ENCODE results near the gene STT3B.

The STT3B gene

GRCh38 chr3:31606453-31606852 is 73.7 kb downstream of the STT3B start:
- TF ChIP-seq CTCF (IDR thresholded peaks at IDR 0.05; ENCODE audit: control extremely low read depth, extremely low read depth, low read depth, missing control alignments): no peak
- DNase-seq (ENCODE audit: extremely low spot score): no peak
- ChIA-PET POLR2A (no interaction called here), CTCF (no interaction called here)

GRCh38 chr3:31610700-31611275 is 78.1 kb downstream of the STT3B start:
- CTCF ChIA-PET: no interaction called here
- DNase-seq (ENCODE audit: extremely low spot score): no peak
- POLR2A ChIA-PET: no interaction called here
- peak; percentile 13 for TF ChIP-seq CTCF (IDR thresholded peaks at IDR 0.05; ENCODE audit: control extremely low read depth, extremely low read depth, low read depth, missing control alignments)

GRCh38 chr3:31613177-31613576 is 80.5 kb downstream of the STT3B start:
- DNase-seq (ENCODE audit: extremely low spot score): no peak
- ChIA-PET POLR2A (no interaction called here), CTCF (interaction anchor here (1.2 to 1.9 kb wide), 2 partner anchors 32 to 63 kb away, joined by 3 to 7 read pairs; no protein-coding TSS in a partner anchor)
- TF ChIP-seq CTCF (IDR thresholded peaks at IDR 0.05; ENCODE audit: control extremely low read depth, extremely low read depth, low read depth, missing control alignments): no peak

GRCh38 chr3:31613654-31614053 is 80.9 kb downstream of the STT3B start:
- no peak for TF ChIP-seq CTCF (IDR thresholded peaks at IDR 0.05; ENCODE audit: control extremely low read depth, extremely low read depth, low read depth, missing control alignments)
- POLR2A ChIA-PET: no interaction called here
- no peak for DNase-seq (ENCODE audit: extremely low spot score)
- CTCF ChIA-PET: interaction anchor here (1.2 to 1.9 kb wide), 2 partner anchors 32 to 63 kb away, joined by 3 to 7 read pairs; no protein-coding TSS in a partner anchor

GRCh38 chr3:31614162-31614921 is 81.6 kb downstream of the STT3B start:
- no peak for TF ChIP-seq CTCF (IDR thresholded peaks at IDR 0.05; ENCODE audit: control extremely low read depth, extremely low read depth, low read depth, missing control alignments)
- ChIA-PET POLR2A (no interaction called here), CTCF (interaction anchor here (1.2 to 1.9 kb wide), 2 partner anchors 31 to 64 kb away, joined by 3 to 7 read pairs; no protein-coding TSS in a partner anchor)
- no peak for DNase-seq (ENCODE audit: extremely low spot score)

GRCh38 chr3:31615071-31615875 is 82.5 kb downstream of the STT3B start:
- DNase-seq (ENCODE audit: extremely low spot score): no peak
- TF ChIP-seq CTCF (IDR thresholded peaks at IDR 0.05; ENCODE audit: control extremely low read depth, extremely low read depth, low read depth, missing control alignments): no peak
- ChIA-PET CTCF (no interaction called here), POLR2A (no interaction called here)

Measured in GM10248 (cell line).